ENCODE data around the gene TMEM255A. TPM values are rescaled to one million over a fixed set of nuclear protein-coding genes. Genes with fewer than 3 reads are reported as not detected.

TMEM255A gene
- total RNA-seq, 4 donors from 2014 or later = 1.2 to 1.7 (median 1.4) TPM; not detected in 1

GRCh38 chrX:120235284-120235683 lies 76.0 kb downstream of the TMEM255A start:
- H3K4me3 ChIP-seq = no peak overlapping the region
- 78% methylated on average over 6 of the region's 6 CpGs; no CpG with 5 or more reads in 1 of the 2 donors for WGBS, 2 donors (ENCODE audit: low coverage in 1 of 2)
- no peaks in the 10 kb centered on the region for H3K4me1 ChIP-seq
- H3K9me3 ChIP-seq = no peaks in the 10 kb centered on the region
- no peak overlapping the region for H3K27ac ChIP-seq
- H3K27me3 ChIP-seq = no peaks in the 10 kb centered on the region
- intact Hi-C loops (cut with DNase I; ENCODE audit: low total_unique reads) (no loop called here), in situ Hi-C loops (cut with MboI; ENCODE audit: low pct_ligation_motif_present in 1 of 4, low pct_unique_long_range_greater_than_20kb in 1 of 4, low sequenced_read_pairs in 3 of 4) (no loop called here)
- H3K36me3 ChIP-seq = no peaks in the 10 kb centered on the region
- DNase-seq = no peak
- TF ChIP-seq EP300 (IDR thresholded peaks at IDR 0.05; ENCODE audit: low read depth) (no peak), POLR2A (IDR thresholded peaks at IDR 0.05) (no peak), POLR2AphosphoS5 (IDR thresholded peaks at IDR 0.05) (no peak)
- TF ChIP-seq, protein P1, sequence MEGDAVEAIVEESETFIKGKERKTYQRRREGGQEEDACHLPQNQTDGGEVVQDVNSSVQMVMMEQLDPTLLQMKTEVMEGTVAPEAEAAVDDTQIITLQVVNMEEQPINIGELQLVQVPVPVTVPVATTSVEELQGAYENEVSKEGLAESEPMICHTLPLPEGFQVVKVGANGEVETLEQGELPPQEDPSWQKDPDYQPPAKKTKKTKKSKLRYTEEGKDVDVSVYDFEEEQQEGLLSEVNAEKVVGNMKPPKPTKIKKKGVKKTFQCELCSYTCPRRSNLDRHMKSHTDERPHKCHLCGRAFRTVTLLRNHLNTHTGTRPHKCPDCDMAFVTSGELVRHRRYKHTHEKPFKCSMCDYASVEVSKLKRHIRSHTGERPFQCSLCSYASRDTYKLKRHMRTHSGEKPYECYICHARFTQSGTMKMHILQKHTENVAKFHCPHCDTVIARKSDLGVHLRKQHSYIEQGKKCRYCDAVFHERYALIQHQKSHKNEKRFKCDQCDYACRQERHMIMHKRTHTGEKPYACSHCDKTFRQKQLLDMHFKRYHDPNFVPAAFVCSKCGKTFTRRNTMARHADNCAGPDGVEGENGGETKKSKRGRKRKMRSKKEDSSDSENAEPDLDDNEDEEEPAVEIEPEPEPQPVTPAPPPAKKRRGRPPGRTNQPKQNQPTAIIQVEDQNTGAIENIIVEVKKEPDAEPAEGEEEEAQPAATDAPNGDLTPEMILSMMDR (IDR thresholded peaks at IDR 0.05) = no peak

GRCh38 chrX:120228187-120228908 lies 82.9 kb downstream of the TMEM255A start:
- H3K9me3 ChIP-seq = no peaks in the 10 kb centered on the region
- H3K36me3 ChIP-seq = no peaks in the 10 kb centered on the region
- no peaks in the 10 kb centered on the region for H3K4me1 ChIP-seq
- WGBS, 2 donors (ENCODE audit: low coverage in 1 of 2) = 74% methylated on average over 9 of the region's 9 CpGs; no CpG with 5 or more reads in 1 of the 2 donors
- no peak for DNase-seq
- no peak overlapping the region for H3K4me3 ChIP-seq
- in situ Hi-C loops (cut with MboI; ENCODE audit: low pct_ligation_motif_present in 1 of 4, low pct_unique_long_range_greater_than_20kb in 1 of 4, low sequenced_read_pairs in 3 of 4) = no loop called here
- intact Hi-C loops (cut with DNase I; ENCODE audit: low total_unique reads) = no loop called here
- H3K27ac ChIP-seq = no peak overlapping the region
- H3K27me3 ChIP-seq = no peaks in the 10 kb centered on the region
- TF ChIP-seq, protein P1 (IDR thresholded peaks at IDR 0.05) = no peak
- TF ChIP-seq EP300 (IDR thresholded peaks at IDR 0.05; ENCODE audit: low read depth) = no peak
- TF ChIP-seq POLR2AphosphoS5 (IDR thresholded peaks at IDR 0.05) = no peak
- no peak for TF ChIP-seq POLR2A (IDR thresholded peaks at IDR 0.05)

DNA sequence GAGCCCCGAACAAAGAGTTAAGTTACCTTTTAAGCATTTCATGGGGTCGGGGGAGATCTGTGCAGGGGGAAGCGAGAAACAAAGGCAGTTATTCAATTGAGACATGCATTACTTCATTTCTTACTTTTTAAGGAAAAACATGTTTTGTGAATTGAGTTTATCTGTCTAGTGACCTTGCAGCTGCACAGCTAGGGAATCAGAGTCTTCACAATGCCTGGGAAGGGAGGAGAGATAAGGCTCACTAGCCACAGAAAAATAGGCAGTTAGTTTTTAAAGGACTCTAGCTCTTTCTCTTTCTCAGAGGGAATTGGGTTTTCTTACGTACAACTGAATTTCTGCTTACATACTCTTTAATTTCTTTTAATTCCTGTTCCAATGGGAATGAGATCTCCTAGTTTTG lies 86.9 kb downstream of the TMEM255A start:
- H3K9me3 ChIP-seq = no peaks in the 10 kb centered on the region
- H3K36me3 ChIP-seq = no peaks in the 10 kb centered on the region
- no peak for TF ChIP-seq POLR2AphosphoS5 (IDR thresholded peaks at IDR 0.05)
- no peaks in the 10 kb centered on the region for H3K4me1 ChIP-seq
- no peak for DNase-seq
- no peak overlapping the region for H3K27ac ChIP-seq
- intact Hi-C loops (cut with DNase I; ENCODE audit: low total_unique reads) (no loop called here), in situ Hi-C loops (cut with MboI; ENCODE audit: low pct_ligation_motif_present in 1 of 4, low pct_unique_long_range_greater_than_20kb in 1 of 4, low sequenced_read_pairs in 3 of 4) (loop anchor here in 1 of 4 donors (25.0 kb wide), 1 partner anchor 137 kb away; the partner anchor contains the start of gene RHOXF2B)
- WGBS, 2 donors (ENCODE audit: low coverage in 1 of 2) = 78 to 100% methylated on average over 1 to 4 of the region's 4 CpGs
- no peak overlapping the region for H3K4me3 ChIP-seq
- H3K27me3 ChIP-seq = no peaks in the 10 kb centered on the region

DNA sequence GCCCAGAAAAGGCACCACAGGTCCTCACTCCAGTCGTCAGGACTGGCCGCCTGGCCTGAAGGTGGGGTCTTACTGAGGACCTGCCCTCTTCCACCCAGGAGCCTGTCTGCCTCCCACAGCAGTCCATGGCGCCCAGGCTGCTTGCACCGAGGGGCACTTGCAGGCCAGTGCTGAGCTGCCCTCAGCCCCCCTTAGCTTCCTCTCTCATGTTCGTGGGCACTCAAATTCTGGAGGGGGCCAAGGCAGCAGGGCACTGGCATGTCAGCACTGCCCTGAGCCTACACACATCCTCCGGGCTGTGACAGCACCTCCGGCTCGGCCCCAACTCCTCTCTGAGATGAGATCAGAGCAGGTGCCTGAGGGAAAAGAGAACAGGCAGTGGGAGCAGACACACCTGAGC lies 87.9 kb downstream of the TMEM255A start:
- no peak for DNase-seq
- no peak overlapping the region for H3K27ac ChIP-seq
- no peaks in the 10 kb centered on the region for H3K36me3 ChIP-seq
- no peaks in the 10 kb centered on the region for H3K27me3 ChIP-seq
- intact Hi-C loops (cut with DNase I; ENCODE audit: low total_unique reads) (no loop called here), in situ Hi-C loops (cut with MboI; ENCODE audit: low pct_ligation_motif_present in 1 of 4, low pct_unique_long_range_greater_than_20kb in 1 of 4, low sequenced_read_pairs in 3 of 4) (loop anchor here in 1 of 4 donors (25.0 kb wide), 1 partner anchor 136 kb away; the partner anchor contains the start of gene RHOXF2B)
- TF ChIP-seq, protein P1 (IDR thresholded peaks at IDR 0.05) = no peak
- TF ChIP-seq EP300 (IDR thresholded peaks at IDR 0.05; ENCODE audit: low read depth) = no peak
- no peak for TF ChIP-seq POLR2AphosphoS5 (IDR thresholded peaks at IDR 0.05)
- no peak for TF ChIP-seq POLR2A (IDR thresholded peaks at IDR 0.05)
- H3K4me3 ChIP-seq = no peak overlapping the region
- WGBS, 2 donors (ENCODE audit: low coverage in 1 of 2) = 77% methylated on average over 8 of the region's 8 CpGs; no CpG with 5 or more reads in 1 of the 2 donors
- H3K4me1 ChIP-seq = no peaks in the 10 kb centered on the region
- H3K9me3 ChIP-seq = no peaks in the 10 kb centered on the region
